ENCODE measurements around the gene CNP.

Gene CNP

DNA sequence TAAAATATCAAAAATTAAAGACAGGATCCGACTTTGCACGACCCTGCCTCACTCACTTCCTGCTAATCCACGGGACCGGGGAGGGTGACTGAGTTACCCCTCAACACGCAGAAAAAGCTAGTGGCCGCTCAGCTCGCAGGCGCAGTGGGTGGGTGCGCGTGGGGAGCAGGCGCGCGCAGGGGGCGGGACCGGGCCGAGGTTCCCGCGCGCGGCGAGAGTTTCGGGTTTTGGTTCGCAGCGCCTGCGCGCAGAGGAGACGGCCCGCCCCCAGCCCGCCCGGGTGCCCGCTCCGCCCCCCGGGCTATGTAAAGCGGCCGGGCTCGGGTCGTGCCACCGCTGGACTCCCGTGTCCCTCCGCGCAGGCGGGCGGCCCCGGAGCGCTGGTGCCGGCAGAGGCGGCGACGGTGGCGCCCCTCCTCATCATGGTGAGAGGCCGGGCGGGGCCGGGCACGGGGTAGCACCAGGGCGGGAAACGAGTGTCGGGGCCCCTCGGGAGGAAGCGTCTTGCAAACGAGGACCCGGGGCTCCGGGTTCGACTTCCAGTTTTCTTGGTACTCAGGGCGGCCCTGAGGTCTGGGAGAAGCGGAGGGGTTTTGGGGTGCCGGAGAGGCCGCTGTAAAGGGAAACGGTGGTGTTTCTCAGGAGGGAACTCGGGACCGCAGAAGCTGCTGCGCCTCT, at the start of gene CNP:
Gene CNP (plus strand): TSS at position 333 of the 678 bp plus-strand sequence. CDS start 90 bp downstream, at position 423.
- TF ChIP-seq, protein P1, sequence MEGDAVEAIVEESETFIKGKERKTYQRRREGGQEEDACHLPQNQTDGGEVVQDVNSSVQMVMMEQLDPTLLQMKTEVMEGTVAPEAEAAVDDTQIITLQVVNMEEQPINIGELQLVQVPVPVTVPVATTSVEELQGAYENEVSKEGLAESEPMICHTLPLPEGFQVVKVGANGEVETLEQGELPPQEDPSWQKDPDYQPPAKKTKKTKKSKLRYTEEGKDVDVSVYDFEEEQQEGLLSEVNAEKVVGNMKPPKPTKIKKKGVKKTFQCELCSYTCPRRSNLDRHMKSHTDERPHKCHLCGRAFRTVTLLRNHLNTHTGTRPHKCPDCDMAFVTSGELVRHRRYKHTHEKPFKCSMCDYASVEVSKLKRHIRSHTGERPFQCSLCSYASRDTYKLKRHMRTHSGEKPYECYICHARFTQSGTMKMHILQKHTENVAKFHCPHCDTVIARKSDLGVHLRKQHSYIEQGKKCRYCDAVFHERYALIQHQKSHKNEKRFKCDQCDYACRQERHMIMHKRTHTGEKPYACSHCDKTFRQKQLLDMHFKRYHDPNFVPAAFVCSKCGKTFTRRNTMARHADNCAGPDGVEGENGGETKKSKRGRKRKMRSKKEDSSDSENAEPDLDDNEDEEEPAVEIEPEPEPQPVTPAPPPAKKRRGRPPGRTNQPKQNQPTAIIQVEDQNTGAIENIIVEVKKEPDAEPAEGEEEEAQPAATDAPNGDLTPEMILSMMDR (IDR thresholded peaks at IDR 0.05; ENCODE audit: extremely low read depth, missing control alignments), result no peak
- DNase-seq (ENCODE audit: low spot score), result peak; percentile 98

DNA sequence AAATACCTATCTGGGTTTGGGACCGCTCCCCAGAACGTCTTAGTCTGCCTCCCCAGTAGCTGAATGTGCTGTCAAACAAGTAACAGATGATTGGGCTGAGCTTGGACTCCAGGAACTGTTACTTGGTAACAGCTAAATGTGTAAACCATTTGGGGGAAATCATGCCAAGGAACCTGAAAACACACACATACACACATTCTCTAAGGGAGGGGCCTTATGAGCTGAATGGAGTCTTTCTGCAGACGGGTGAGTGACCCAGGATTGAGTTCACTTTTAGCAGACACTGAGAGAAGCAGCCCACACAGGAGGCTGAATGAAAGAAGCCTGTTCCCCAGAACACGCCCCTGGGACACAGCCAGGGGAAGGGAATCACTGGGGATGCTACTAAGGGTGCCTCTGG, 49.4 kb upstream of the CNP start:
- TF ChIP-seq, protein P1 (IDR thresholded peaks at IDR 0.05; ENCODE audit: extremely low read depth, missing control alignments), result no peak
- DNase-seq (ENCODE audit: low spot score), result no peak

DNA sequence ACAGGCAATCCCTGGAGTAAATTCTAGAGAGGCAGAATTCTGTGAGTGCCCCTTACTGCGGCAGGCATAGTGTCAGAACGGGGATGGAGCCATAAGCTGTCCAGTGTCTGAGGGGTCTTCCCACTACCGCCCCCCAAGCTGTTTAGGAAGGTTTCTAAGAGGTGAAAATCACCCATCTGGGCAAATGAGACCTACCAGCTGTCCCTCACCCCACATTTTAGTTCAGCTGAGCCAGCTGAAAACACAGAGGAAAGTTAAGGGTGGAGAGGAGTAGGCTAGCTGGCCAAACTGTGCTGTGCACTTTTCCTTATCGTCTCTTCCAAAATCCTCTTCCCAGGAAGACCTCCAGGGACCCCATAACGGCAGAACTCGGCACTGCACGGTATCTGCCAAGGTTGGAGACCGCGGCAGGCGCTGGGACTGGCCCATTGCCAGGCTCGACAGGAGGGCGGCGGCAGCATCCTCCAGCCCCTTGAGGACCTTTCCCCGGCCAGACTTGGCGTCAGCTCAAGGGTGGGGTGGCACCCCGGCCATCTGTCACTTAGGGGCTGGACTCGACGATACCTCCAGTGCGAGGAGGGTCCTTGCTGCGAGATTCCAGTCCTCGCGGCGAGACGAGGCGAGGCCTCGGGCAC, 48.8 kb upstream of the CNP start:
- peak; percentile 32 for DNase-seq (ENCODE audit: low spot score)
- TF ChIP-seq, protein P1 (IDR thresholded peaks at IDR 0.05; ENCODE audit: extremely low read depth, missing control alignments), result no peak

DNA sequence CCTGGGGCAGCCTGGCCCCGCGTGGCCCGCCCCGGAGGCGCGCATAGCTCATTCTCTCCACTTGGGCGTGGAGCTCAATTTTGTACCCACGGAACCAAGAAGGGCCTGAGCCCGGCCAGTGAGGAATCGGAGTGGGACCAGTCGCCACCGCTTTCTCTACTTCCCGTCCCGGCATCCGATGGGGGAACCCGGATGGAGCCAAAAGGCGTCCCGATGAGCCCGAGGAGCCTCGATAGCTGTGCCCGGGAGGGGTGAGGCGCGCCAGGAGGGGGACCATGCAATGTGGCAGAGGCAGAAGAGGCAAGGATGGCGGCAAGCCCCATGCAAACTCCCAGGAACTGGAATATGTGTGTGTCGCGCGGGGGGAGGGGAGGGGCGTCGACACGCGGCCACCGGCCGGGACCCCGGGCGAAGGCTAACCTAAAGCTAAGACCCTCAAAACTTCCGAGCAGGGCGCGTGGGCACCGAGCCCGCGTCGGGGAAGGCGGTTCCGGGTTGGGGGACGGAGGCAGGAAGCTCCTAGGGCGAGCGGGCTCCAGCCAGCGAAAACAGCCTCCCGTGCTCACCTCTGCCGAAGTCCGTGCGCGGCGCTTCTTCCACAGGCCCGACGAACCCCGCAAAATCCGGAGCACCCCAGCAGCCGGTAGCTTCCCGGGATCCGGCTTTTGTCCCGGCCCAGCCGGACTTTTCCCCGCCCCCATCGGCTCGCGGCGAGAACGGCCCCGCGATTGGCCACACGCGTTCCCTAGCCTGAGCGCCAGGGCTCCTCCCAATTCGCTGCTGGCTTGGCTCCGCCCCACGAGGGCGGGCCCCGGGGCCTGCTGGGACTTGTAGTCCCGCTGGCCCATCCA, 48.1 kb upstream of the CNP start, which contains the start of gene ACLY:
Gene ACLY (minus strand): TSS at position 638 of the 851 bp plus-strand sequence. CDS start 5,078 bp downstream, outside the sequence.
- TF ChIP-seq, protein P1 (IDR thresholded peaks at IDR 0.05; ENCODE audit: extremely low read depth, missing control alignments), result no peak

DNA sequence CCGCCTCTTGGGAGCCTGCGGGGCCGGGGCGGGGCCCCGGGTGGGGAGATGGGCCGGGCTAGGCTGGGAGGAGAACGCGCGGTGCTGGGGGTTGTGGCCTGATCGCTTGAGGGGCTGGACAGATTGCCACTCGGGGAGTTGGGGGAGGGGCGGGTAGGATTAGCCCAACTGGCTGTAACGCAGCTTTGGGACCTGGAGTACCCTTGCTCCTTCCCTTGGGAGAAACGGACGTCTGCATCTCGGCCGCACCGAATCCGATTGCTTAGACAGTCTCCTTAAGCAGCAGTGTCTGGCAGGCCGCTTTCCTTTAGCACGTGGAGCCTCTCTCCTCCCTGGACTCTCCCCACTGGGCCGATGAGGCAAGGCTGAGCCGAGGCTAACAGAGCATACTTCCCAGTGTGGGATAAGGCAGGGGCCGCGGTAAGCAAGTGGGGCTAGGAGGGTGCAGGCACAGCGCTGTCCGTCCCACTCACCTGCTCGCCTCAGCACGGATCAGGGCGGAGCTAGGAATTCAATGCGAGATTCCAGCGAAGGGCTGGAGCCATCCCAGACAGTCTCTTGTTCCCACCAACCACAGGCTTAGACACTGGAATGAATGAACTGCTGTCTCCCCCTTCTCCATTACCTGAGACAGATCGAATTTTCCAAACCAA, 47.3 kb upstream of the CNP start:
- no peak for DNase-seq (ENCODE audit: low spot score)
- TF ChIP-seq, protein P1 (IDR thresholded peaks at IDR 0.05; ENCODE audit: extremely low read depth, missing control alignments), result no peak

More for the DNA sequence above, 48.1 kb upstream of the CNP start, which contains the start of gene ACLY:
- DNase-seq (ENCODE audit: low spot score), result peak; percentile 99

DNA sequence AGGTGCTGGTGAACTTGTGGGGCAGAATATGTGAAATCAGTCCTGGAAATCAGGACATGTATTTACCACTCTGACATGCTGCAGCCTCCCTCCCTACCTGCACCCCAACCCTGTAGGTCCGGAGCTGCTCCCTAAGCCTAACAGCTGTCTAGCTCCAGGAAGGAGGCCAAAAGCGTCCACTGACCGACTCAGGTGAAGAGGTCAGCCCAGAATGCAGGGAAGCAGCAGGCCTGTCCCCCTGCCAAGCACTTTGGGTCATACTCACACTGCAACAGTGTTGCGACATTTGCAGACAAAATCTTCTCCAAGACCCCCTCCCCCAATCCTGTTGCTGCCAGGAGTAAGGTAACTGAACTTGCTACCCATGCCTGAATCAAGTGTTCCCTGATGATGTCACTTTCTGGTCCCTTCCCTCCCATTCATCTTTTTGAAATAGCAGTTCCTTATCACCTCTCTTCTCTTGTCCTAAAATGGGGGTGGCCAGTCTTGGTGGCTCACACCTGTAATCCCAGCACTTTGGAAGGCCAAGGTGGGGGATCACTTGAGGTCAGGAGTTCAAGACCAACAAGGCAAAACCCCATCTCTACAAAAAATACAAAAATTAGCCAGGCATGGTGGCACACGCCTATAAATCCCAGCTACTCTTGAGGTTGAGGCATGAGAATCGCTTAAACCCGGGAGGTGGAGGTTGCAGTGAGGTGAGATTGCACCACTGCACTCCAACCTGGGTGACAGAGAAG, 46.6 kb upstream of the CNP start:
- TF ChIP-seq, protein P1 (IDR thresholded peaks at IDR 0.05; ENCODE audit: extremely low read depth, missing control alignments), result no peak
- no peak for DNase-seq (ENCODE audit: low spot score)
